Chondrocyte (in vitro differentiated cells): ENCODE results near the gene BRWD1. TPM values are rescaled to one million over a fixed set of nuclear protein-coding genes. Genes with fewer than 3 reads are reported as not detected.

ENCODE experiments used
- DNase-seq: peaks from one replicate; pipeline ENCODE4 v3.0.0; 2021; ENCODE audit warnings: mixed read lengths, low spot score
- H3K27ac Mint-ChIP-seq: one replicate; pipeline ENCODE4 v1.8.0; 2021; ENCODE audit warnings: mild to moderate bottlenecking, moderate library complexity, mixed read lengths; ENCODE audit not compliant: unreplicated experiment
- H3K27me3 Mint-ChIP-seq: 2 replicates; pipeline ENCODE4 v1.8.0; 2021; ENCODE audit warnings: low read depth, mixed read lengths
- H3K36me3 Mint-ChIP-seq: 2 replicates; pipeline ENCODE4 v1.8.0; 2021; ENCODE audit warnings: low read depth, mixed read lengths
- H3K4me1 Mint-ChIP-seq: 2 replicates; pipeline ENCODE4 v1.8.0; 2021; ENCODE audit warnings: low read depth, mild to moderate bottlenecking, mixed read lengths
- H3K4me3 Mint-ChIP-seq: one replicate; pipeline ENCODE4 v1.8.0; 2021; ENCODE audit warnings: mild to moderate bottlenecking, moderate library complexity, mixed read lengths; ENCODE audit not compliant: unreplicated experiment
- H3K9me3 Mint-ChIP-seq: 2 replicates; pipeline ENCODE4 v1.8.0; 2021; ENCODE audit warnings: low read depth, mixed read lengths
- total RNA-seq: library from RNA; stranded (reverse); gene quantifications from 3 replicates; pipeline ENCODE4 v1.2.1, GENCODE V29; 2021
- TF ChIP-seq, protein P1 (sequence below): fragments of 200-600 bp; sonication (generic); IDR thresholded peaks from 2 replicates; pipeline ENCODE4 v1.5.0; 2021; ENCODE audit warnings: antibody characterized with exemption, mild to moderate bottlenecking, moderate library complexity

BRWD1 gene
- total RNA-seq, 1 donor from 2014 or later, result 26.5 TPM

DNA sequence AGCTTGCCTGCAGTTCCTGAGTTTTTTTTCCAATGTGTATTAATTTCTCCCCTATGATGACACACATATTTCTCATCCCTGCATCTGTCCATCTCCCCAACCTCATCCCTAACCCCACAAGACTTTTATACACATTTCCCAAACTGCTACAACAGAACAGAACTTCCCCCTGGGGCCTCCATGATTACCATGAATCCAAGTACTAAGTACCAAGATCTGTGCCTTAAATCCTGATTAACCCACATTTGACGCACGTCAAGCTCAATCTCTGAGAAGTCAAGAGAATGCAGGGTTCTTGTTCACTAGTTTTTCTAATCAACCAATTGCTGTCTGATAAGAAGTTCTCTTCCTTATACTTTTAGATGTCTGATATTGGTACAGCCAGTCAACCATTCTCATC is 25.8 kb upstream of the BRWD1 start:
- Mint-ChIP-seq H3K9me3 (no peaks in the 10 kb centered on the region), H3K27ac (no peak overlapping the region), H3K4me1 (no peaks in the 10 kb centered on the region), H3K27me3 (no peaks in the 10 kb centered on the region), H3K36me3 (peaks cover 14% of the 10 kb centered on the region), H3K4me3 (no peak overlapping the region)
- DNase-seq, result no peak
- TF ChIP-seq, protein P1, sequence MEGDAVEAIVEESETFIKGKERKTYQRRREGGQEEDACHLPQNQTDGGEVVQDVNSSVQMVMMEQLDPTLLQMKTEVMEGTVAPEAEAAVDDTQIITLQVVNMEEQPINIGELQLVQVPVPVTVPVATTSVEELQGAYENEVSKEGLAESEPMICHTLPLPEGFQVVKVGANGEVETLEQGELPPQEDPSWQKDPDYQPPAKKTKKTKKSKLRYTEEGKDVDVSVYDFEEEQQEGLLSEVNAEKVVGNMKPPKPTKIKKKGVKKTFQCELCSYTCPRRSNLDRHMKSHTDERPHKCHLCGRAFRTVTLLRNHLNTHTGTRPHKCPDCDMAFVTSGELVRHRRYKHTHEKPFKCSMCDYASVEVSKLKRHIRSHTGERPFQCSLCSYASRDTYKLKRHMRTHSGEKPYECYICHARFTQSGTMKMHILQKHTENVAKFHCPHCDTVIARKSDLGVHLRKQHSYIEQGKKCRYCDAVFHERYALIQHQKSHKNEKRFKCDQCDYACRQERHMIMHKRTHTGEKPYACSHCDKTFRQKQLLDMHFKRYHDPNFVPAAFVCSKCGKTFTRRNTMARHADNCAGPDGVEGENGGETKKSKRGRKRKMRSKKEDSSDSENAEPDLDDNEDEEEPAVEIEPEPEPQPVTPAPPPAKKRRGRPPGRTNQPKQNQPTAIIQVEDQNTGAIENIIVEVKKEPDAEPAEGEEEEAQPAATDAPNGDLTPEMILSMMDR, result no peak

DNA sequence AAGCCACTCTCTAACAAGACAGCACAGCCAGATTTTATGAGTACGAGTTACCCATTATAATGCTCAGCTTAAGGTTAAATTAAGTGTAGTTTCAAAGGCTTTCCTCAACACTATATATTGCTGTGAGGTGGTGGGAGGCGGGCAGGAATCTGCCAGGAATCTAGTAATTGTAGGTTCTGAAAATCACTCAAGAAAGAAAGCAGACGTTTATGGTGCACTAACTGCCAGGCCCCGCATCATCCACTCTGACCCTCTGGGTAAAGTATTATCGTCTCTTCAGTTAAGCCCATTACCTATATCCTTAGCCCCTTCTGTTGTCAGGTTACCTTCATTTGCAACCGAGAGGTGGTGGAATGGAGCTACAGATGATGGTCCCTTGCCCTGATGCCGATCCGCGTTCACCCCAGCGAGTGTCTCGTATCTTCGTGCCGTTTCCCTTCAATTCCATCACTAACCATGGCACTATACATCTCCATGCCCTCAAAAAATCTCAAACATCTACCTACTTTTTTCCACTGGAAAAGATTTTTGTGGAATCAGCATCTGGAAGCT is 23.1 kb upstream of the BRWD1 start:
- TF ChIP-seq, protein P1, result no peak
- DNase-seq, result no peak
- Mint-ChIP-seq H3K27ac (no peak overlapping the region), H3K36me3 (peaks cover 4% of the 10 kb centered on the region), H3K27me3 (no peaks in the 10 kb centered on the region), H3K4me1 (no peaks in the 10 kb centered on the region), H3K9me3 (no peaks in the 10 kb centered on the region), H3K4me3 (no peak overlapping the region)

DNA sequence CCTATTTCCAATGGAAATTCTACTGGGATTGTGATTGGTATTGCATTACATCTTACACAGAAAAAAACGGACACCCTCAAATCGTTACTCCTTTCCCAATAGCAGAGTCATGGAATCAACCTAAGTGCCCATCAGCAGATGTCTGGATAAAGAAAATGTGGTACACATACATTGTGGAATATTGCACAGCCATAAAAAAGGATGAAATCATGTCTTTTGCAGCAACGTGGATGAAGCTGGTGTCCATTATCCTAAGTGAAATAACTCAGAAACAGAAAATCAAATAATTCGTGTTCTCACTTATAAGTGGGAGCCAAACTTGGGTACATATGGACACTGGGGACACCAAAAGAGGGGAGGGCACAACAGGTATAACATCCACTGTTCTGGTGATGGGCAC is 21.2 kb upstream of the BRWD1 start:
- H3K36me3 Mint-ChIP-seq, result no peaks in the 10 kb centered on the region
- TF ChIP-seq, protein P1, result no peak
- H3K27me3 Mint-ChIP-seq, result no peaks in the 10 kb centered on the region
- no peak for DNase-seq
- no peak overlapping the region for H3K27ac Mint-ChIP-seq
- H3K9me3 Mint-ChIP-seq, result no peaks in the 10 kb centered on the region
- H3K4me1 Mint-ChIP-seq, result no peaks in the 10 kb centered on the region
- H3K4me3 Mint-ChIP-seq, result no peak overlapping the region

DNA sequence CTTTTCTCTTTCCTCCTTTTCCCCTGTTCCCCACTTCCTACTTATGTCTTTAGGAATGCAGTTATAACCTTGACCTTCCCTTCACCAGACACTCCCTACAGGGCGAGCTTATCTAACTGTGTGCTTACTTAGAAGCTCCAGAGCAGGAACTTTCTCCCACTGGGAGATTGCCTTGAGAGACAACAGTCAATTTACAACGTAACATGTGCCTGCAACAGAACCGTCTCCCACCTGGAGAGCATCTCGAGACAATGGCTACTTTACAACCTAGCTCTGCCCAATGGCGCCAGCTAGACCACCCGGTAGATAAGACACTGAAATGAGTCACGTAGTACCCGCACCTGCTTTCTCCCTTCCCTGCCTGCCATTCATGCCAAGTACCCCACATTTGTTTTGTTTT is 18.7 kb upstream of the BRWD1 start:
- DNase-seq, result no peak
- no peaks in the 10 kb centered on the region for H3K36me3 Mint-ChIP-seq
- no peaks in the 10 kb centered on the region for H3K27me3 Mint-ChIP-seq
- H3K9me3 Mint-ChIP-seq, result no peaks in the 10 kb centered on the region
- no peak overlapping the region for H3K27ac Mint-ChIP-seq
- TF ChIP-seq, protein P1, result no peak
- no peaks in the 10 kb centered on the region for H3K4me1 Mint-ChIP-seq
- H3K4me3 Mint-ChIP-seq, result no peak overlapping the region

DNA sequence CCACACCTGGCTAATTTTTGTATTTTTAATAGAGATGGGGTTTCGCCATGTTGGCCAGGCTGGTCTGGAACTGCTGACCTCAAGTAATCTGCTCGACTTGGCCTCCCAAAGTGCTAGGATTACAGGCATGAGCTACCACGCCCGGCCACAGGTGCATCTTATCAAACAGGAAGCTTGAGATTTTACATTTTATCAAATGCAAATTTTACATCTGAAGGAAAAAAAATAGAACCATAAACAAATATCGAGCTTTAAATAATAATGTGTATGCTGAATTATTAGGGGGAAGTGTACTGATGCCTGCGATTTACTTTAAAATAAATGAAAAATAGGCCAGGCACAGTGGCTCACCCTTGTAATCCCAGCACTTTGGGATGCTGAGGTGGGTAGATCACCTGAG is 16.6 kb upstream of the BRWD1 start:
- Mint-ChIP-seq H3K27ac (no peak overlapping the region), H3K4me1 (no peaks in the 10 kb centered on the region), H3K36me3 (no peaks in the 10 kb centered on the region), H3K9me3 (no peaks in the 10 kb centered on the region), H3K27me3 (no peaks in the 10 kb centered on the region), H3K4me3 (no peak overlapping the region)
- no peak for DNase-seq
- TF ChIP-seq, protein P1, result no peak
